ENCODE data around the gene PYGM. TPM values are rescaled to one million over a fixed set of nuclear protein-coding genes. Genes with fewer than 3 reads are reported as not detected.

The PYGM gene
- total RNA-seq, 4 donors from 2014 or later = 2.1 to 25.9 (median 12.2) TPM

- no peak for DNase-seq (ENCODE audit: low spot score)
- ATAC-seq (ENCODE audit: low FRiP score) = no peak
- no peak for TF ChIP-seq CTCF (IDR thresholded peaks at IDR 0.05)
Observed at GRCh38 chr11:64774144-64774543, 14.4 kb upstream of the PYGM start.

GRCh38 chr11:64772303-64773018 lies 12.7 kb upstream of the PYGM start:
- no peak for ATAC-seq (ENCODE audit: low FRiP score)

DNA sequence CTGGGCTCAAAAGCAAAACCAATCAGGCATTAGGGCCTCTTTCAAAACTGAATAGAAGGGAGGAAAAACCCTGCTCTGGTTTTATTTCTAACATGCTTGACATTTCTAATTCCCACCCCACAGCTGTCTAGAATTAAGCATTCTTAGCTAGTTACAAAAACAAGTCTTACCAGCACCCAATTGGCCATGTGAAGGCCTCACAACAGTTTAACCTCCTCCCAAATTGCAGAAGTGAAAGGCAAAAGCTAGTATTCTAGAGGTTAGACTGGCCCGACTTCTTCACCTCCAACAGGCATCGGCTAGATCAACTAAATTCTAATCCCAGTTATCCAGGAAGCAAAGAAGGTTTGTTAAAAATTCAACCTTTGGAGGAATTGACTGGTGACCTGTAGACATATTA lies 12.1 kb upstream of the PYGM start:
- TF ChIP-seq CTCF (IDR thresholded peaks at IDR 0.05) = no peak
- no peak for DNase-seq (ENCODE audit: low spot score)
- ATAC-seq (ENCODE audit: low FRiP score) = no peak

More at GRCh38 chr11:64772303-64773018, 12.7 kb upstream of the PYGM start:
- DNase-seq (ENCODE audit: low spot score) = no peak
- TF ChIP-seq CTCF (IDR thresholded peaks at IDR 0.05) = no peak

DNA sequence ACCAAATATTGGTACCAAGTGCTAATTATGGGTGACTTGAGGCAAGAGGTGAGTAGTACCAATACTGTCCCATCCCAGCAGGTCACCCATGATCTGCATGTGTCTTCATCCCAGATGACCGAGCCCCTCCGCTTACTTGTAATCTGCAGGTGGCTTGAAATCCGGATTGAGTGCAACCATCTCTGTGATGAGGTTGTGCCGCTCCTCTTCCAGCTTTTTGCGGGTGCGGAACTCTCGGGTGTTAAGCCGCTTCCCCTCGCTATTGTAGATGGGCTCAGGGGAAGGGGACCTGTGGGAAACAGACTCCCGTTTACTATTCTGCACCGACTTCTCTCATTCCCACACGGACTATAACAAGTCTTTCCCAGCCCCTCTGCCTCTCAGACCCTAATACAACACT lies 10.3 kb upstream of the PYGM start:
- ATAC-seq (ENCODE audit: low FRiP score) (no peak), DNase-seq (ENCODE audit: low spot score) (no peak)
- no peak for TF ChIP-seq CTCF (IDR thresholded peaks at IDR 0.05)

DNA sequence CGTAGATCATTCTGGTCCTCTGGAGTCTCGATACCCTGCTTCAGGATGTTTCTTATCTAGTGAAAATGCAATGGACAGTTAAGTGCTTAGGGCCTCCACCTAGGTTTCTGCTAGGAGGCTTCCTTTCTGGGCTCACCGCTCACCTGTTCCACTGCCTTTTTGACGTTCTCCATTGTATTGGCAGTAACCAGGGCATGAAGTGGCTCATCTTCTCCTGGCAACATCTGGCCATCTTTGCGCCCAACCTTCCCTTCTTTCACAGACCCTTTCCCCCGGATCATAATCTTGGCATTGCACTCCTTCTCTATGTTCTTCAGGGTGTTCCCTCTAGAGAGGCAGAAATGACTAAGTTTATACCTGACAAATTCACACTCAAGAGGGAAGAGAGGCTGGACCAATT lies 9.5 kb upstream of the PYGM start:
- no peak for DNase-seq (ENCODE audit: low spot score)
- ATAC-seq (ENCODE audit: low FRiP score) = no peak
- no peak for TF ChIP-seq CTCF (IDR thresholded peaks at IDR 0.05)

DNA sequence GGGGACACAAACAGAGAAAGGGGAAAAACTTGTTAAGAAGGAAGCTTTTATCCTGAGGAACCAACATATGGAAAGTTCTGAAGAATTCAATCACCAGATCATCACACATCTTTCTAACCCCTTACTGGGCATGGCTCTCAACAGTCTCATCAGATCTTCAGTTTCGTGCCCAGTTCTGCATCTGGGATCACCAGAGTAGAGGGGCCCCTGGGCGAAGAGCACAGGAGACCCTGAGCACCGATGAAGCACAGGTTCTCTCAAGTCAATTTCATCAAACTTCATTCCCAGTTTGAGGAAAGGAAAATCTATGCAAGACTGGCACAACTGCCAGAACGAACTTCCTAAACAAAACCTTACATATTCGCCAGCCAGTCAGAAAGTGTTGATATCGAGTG lies 8.5 kb upstream of the PYGM start:
- no peak for TF ChIP-seq CTCF (IDR thresholded peaks at IDR 0.05)
- DNase-seq (ENCODE audit: low spot score) (no peak), ATAC-seq (ENCODE audit: low FRiP score) (no peak)
